Uterus (tissue), 4 donors: ENCODE measurements around the gene PPARGC1A. TPM values are rescaled to one million over a fixed set of nuclear protein-coding genes. Genes with fewer than 3 reads are reported as not detected.

Experiments used
- DNase-seq, 2 donors: peaks; one replicate each; pipeline ENCODE4 v3.0.0-alpha.2; 2019 to 2020
- H3K27ac ChIP-seq, 2 donors: fragments of 200-600 bp; sonication (generic); 1 replicate in 1 of 2; 2 replicates in 1 of 2; pipeline ENCODE4 v1.5.1; 2016 to 2018
- H3K27me3 ChIP-seq, 2 donors: fragments of 200-600 bp; sonication (generic); one replicate each; pipeline ENCODE4 v1.5.1; 2018 to 2019; ENCODE audit warnings: control low read depth in 1 of 2
- H3K36me3 ChIP-seq, 2 donors: fragments of 200-600 bp; sonication (generic); one replicate each; pipeline ENCODE4 v1.5.1; 2019; ENCODE audit warnings: control low read depth in 1 of 2
- H3K4me1 ChIP-seq, 2 donors: fragments of 200-600 bp; sonication (generic); one replicate each; pipeline ENCODE4 v1.5.1; 2018 to 2019; ENCODE audit warnings: control low read depth in 1 of 2
- H3K4me3 ChIP-seq, 2 donors: fragments of 200-600 bp; sonication (generic); 1 replicate in 1 of 2; 2 replicates in 1 of 2; pipeline ENCODE4 v1.5.1; 2018 to 2019; ENCODE audit warnings: mild to moderate bottlenecking in 1 of 2
- H3K9me3 ChIP-seq, 2 donors: fragments of 200-600 bp; sonication (generic); one replicate each; pipeline ENCODE4 v1.5.1; 2019; ENCODE audit warnings: control low read depth in 1 of 2
- POLR2A ChIP-seq, 2 donors: fragments of 450-650 bp; IDR thresholded peaks; one replicate each; pipeline ENCODE4 v1.6.1; 2016; ENCODE audit warnings: antibody characterized with exemption in 2 of 2, mild to moderate bottlenecking in 1 of 2, moderate library complexity in 1 of 2
- intact Hi-C: fragments of 100-400 bp; cut with DNase I; formaldehyde crosslinking; loops from one replicate; pipeline ENCODE4 v1.15.1; 2023; ENCODE audit warnings: low total_unique reads
- total RNA-seq, 4 donors: library from RNA; depleted of rRNA in 3 of 4; stranded (reverse); fragments of >200 nt in 3 of 4; gene quantifications; one replicate each; pipeline versions ENCODE4 v1.1.0 to v1.2.4, GENCODE V29; 2014 to 2023
- TF ChIP-seq, protein P1 (sequence below), 4 experiments: fragments of 200-600 bp in 2 of 4; fragments of 450-650 bp in 2 of 4; sonication (generic) in 2 of 4; IDR thresholded peaks; one replicate each; pipeline ENCODE4 v1.5.1; 2016 to 2019; ENCODE audit warnings: antibody characterized with exemption in 4 of 4, mild to moderate bottlenecking in 2 of 4, moderate library complexity in 1 of 4
- donor health status: DM: yes; HTN: yes; CAD: no.

PPARGC1A gene
- total RNA-seq, 4 donors from 2014 or later, result 1.5 to 6.0 (median 3.2) TPM

DNA sequence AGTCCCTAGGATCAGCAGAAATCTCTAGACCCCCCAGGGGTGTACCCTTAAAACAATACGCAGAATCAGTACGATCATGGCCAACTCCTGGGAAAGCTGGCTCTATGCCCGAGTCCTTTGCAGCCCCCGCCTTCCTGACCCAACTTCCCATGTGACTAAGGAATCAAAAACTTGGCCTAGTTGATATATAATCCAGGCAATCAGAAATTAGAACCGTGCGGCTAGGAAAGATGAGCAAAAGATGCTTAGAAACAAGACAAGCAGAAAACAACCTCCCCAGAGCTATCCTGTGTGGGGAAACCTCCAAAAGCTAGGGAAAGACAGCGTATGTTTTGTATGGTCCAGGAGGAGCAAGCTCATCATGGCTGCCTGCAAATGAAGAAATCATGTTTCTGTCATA lies 110.0 kb downstream of the PPARGC1A start:
- H3K4me1 ChIP-seq, result no peaks in the 10 kb centered on the region
- TF ChIP-seq, protein P1, sequence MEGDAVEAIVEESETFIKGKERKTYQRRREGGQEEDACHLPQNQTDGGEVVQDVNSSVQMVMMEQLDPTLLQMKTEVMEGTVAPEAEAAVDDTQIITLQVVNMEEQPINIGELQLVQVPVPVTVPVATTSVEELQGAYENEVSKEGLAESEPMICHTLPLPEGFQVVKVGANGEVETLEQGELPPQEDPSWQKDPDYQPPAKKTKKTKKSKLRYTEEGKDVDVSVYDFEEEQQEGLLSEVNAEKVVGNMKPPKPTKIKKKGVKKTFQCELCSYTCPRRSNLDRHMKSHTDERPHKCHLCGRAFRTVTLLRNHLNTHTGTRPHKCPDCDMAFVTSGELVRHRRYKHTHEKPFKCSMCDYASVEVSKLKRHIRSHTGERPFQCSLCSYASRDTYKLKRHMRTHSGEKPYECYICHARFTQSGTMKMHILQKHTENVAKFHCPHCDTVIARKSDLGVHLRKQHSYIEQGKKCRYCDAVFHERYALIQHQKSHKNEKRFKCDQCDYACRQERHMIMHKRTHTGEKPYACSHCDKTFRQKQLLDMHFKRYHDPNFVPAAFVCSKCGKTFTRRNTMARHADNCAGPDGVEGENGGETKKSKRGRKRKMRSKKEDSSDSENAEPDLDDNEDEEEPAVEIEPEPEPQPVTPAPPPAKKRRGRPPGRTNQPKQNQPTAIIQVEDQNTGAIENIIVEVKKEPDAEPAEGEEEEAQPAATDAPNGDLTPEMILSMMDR (IDR thresholded peaks at IDR 0.05), result no peak
- TF ChIP-seq POLR2A (IDR thresholded peaks at IDR 0.05), result no peak
- no peaks in the 10 kb centered on the region for H3K36me3 ChIP-seq
- no peak overlapping the region for H3K4me3 ChIP-seq
- DNase-seq, result no peak
- H3K27me3 ChIP-seq, result no peaks in the 10 kb centered on the region
- H3K27ac ChIP-seq, result no peak overlapping the region
- intact Hi-C loops, result no loop called here
- H3K9me3 ChIP-seq, result no peaks in the 10 kb centered on the region

GRCh38 chr4:23779422-23779821 lies 110.4 kb downstream of the PPARGC1A start:
- no peaks in the 10 kb centered on the region for H3K9me3 ChIP-seq
- no peak for DNase-seq
- no peaks in the 10 kb centered on the region for H3K27me3 ChIP-seq
- no peaks in the 10 kb centered on the region for H3K36me3 ChIP-seq
- no peak overlapping the region for H3K27ac ChIP-seq
- no peaks in the 10 kb centered on the region for H3K4me1 ChIP-seq
- intact Hi-C loops, result no loop called here
- TF ChIP-seq, protein P1 (IDR thresholded peaks at IDR 0.05), result no peak
- no peak for TF ChIP-seq POLR2A (IDR thresholded peaks at IDR 0.05)
- no peak overlapping the region for H3K4me3 ChIP-seq

DNA sequence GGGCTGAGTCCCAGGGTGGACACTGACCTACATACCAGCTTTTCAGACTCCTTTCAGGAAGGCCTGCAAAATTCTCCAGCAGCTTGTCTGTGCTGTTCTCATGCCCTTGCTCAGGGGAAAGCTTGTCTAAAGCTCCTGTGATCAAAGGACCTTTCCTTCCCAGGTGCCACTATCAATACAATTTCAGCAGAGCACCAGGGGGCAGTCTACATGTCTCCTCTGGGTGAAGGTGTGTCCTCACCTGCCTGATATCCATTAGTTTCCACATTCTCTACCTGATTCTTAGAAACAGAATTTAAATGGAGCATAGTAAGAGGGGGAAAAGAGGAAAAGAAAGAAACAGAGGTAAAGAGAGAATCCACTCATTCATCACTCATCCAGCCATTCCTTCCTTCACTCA lies 114.2 kb downstream of the PPARGC1A start:
- H3K36me3 ChIP-seq, result no peaks in the 10 kb centered on the region
- no peaks in the 10 kb centered on the region for H3K4me1 ChIP-seq
- DNase-seq, result no peak
- H3K4me3 ChIP-seq, result no peak overlapping the region
- intact Hi-C loops, result no loop called here
- TF ChIP-seq POLR2A (IDR thresholded peaks at IDR 0.05), result no peak
- TF ChIP-seq, protein P1 (IDR thresholded peaks at IDR 0.05), result no peak
- H3K9me3 ChIP-seq, result no peaks in the 10 kb centered on the region
- no peaks in the 10 kb centered on the region for H3K27me3 ChIP-seq
- H3K27ac ChIP-seq, result no peak overlapping the region

DNA sequence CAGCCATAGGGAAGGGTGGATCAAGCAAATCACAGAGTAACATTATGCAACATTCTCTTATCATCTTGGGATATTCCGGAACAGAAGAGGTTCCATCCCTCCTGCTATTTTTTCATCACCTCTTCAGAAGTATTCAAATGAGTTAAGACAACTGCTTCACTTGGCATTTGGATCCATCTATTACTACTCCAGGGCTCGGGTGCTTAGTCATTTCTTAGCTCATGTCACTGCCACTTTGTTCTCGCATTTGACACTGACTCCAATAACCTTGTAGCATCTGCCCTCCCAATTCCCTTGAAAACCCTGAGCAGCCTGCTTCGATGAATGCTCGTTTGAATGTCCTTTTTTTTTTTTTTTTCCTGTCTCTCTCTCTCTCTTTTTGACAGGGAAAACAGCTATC lies 114.9 kb downstream of the PPARGC1A start:
- DNase-seq, result no peak
- TF ChIP-seq POLR2A (IDR thresholded peaks at IDR 0.05), result no peak
- TF ChIP-seq, protein P1 (IDR thresholded peaks at IDR 0.05), result no peak
- intact Hi-C loops, result no loop called here
- H3K36me3 ChIP-seq, result no peaks in the 10 kb centered on the region
- no peaks in the 10 kb centered on the region for H3K9me3 ChIP-seq
- no peak overlapping the region for H3K4me3 ChIP-seq
- H3K27ac ChIP-seq, result no peak overlapping the region
- H3K27me3 ChIP-seq, result no peaks in the 10 kb centered on the region
- H3K4me1 ChIP-seq, result no peaks in the 10 kb centered on the region

DNA sequence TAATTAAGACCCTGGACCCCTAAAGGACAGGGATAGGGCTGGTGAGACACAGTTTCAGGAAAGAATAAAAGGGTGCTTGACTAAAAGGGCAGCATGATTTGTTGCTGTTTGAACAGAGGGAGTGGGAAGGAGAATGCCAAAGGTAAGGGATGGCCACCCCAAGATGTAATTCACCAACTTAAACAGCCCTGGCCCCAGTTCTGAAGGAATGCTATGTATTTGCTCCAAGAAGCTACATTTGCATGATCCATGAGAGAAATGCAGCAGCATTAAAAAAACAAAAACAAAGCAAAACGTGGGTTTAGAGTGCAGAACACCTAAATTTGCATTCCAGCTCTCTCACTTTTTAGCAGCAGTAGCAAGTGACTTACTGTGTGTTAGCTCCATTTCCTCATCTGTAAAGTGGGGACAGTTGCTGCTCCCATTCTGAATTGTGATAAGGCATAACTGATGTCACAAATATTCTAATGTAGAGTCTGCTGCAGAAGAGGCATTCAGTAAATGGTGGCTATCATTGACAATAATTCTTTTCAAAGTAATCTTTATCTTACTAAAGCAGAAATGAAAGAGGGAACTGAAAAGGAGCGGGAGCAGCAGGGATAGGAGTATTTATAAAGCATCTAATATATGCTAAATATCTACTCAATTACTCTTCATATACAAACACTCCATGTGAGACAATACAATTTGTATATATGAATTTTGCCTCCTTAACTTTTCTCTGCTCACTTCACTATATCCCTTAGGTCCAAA lies 115.8 kb downstream of the PPARGC1A start:
- Histone ChIP-seq H3K27ac (no peak overlapping the region), H3K9me3 (no peaks in the 10 kb centered on the region), H3K36me3 (no peaks in the 10 kb centered on the region), H3K4me3 (no peak overlapping the region), H3K4me1 (no peaks in the 10 kb centered on the region), H3K27me3 (no peaks in the 10 kb centered on the region)
- no peak for DNase-seq
- intact Hi-C loops, result no loop called here
- no peak for TF ChIP-seq POLR2A (IDR thresholded peaks at IDR 0.05)
- TF ChIP-seq, protein P1 (IDR thresholded peaks at IDR 0.05), result no peak
